ENCODE measurements around the gene ADAMTS12. TPM values are rescaled to one million over a fixed set of nuclear protein-coding genes. Genes with fewer than 3 reads are reported as not detected.

The ADAMTS12 gene
- total RNA-seq, 1 donor from 2014 or later: 10.4 TPM

- no peak for DNase-seq (ENCODE audit: low read depth, low spot score)
- Mint-ChIP-seq H3K4me1 (no peaks in the 10 kb centered on the region), H3K27ac (ENCODE audit: unreplicated experiment) (no peak overlapping the region), H3K27me3 (ENCODE audit: low read depth) (no peaks in the 10 kb centered on the region), H3K9me3 (no peaks in the 10 kb centered on the region), H3K4me3 (no peak overlapping the region), H3K36me3 (ENCODE audit: low read depth) (peaks cover 12% of the 10 kb centered on the region)
- no peak for TF ChIP-seq CTCF (conservative IDR thresholded peaks at IDR 0.05)
Measured at GRCh38 chr5:33679791-33680190, 212.0 kb downstream of the ADAMTS12 start.

- Mint-ChIP-seq H3K9me3 (no peaks in the 10 kb centered on the region), H3K27me3 (ENCODE audit: low read depth) (no peaks in the 10 kb centered on the region), H3K36me3 (ENCODE audit: low read depth) (peaks cover 8% of the 10 kb centered on the region), H3K4me1 (no peaks in the 10 kb centered on the region), H3K27ac (ENCODE audit: unreplicated experiment) (no peak overlapping the region), H3K4me3 (no peak overlapping the region)
- no peak for TF ChIP-seq CTCF (conservative IDR thresholded peaks at IDR 0.05)
- no peak for DNase-seq (ENCODE audit: low read depth, low spot score)
Measured at GRCh38 chr5:33675958-33676464, 215.8 kb downstream of the ADAMTS12 start.

- Mint-ChIP-seq H3K27ac (ENCODE audit: unreplicated experiment) (no peak overlapping the region), H3K4me1 (no peaks in the 10 kb centered on the region), H3K36me3 (ENCODE audit: low read depth) (no peaks in the 10 kb centered on the region), H3K4me3 (no peak overlapping the region), H3K27me3 (ENCODE audit: low read depth) (no peaks in the 10 kb centered on the region), H3K9me3 (no peaks in the 10 kb centered on the region)
- no peak for TF ChIP-seq CTCF (conservative IDR thresholded peaks at IDR 0.05)
- no peak for DNase-seq (ENCODE audit: low read depth, low spot score)
Measured at GRCh38 chr5:33671700-33672291, 220.0 kb downstream of the ADAMTS12 start.

DNA sequence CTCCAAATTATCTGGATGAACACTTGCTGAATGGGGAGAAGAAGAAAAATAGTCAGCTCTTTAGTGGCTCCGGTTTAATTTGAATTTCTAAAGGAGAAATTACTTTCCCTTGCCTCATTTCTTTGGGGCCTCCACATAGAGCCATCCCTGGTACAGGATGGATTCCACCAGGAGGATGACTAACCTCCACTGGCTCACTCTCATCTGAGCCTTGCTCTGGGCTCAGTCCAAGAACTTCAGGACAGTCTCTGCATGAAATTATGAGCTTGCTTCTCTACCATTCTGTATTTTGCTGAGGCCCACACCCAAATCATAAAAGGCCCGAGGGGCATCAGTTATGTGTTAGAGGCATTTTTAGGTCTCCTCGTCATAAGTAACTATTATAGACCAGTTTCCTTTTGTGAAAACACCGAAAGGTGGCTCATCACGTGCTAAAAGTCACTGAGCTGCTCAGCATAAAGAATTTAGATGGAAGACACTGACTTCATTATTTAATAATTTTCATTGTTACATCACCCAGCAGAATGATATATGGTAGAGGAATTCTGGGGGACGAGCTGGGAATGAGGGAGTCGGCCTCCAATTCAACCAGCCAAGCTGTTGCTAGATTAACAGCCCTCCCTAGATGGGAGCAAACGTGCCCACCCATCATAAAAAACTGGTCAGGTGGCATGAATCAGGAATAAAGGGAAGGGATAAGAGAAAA lies 228.9 kb downstream of the ADAMTS12 start:
- Mint-ChIP-seq H3K36me3 (ENCODE audit: low read depth) (peaks cover 5% of the 10 kb centered on the region), H3K4me1 (no peaks in the 10 kb centered on the region), H3K27ac (ENCODE audit: unreplicated experiment) (no peak overlapping the region), H3K27me3 (ENCODE audit: low read depth) (no peaks in the 10 kb centered on the region), H3K4me3 (no peak overlapping the region), H3K9me3 (no peaks in the 10 kb centered on the region)
- no peak for DNase-seq (ENCODE audit: low read depth, low spot score)
- no peak for TF ChIP-seq CTCF (conservative IDR thresholded peaks at IDR 0.05)

- Mint-ChIP-seq H3K4me1 (no peaks in the 10 kb centered on the region), H3K4me3 (no peak overlapping the region), H3K36me3 (ENCODE audit: low read depth) (peaks cover 5% of the 10 kb centered on the region), H3K27me3 (ENCODE audit: low read depth) (no peaks in the 10 kb centered on the region), H3K27ac (ENCODE audit: unreplicated experiment) (no peak overlapping the region), H3K9me3 (no peaks in the 10 kb centered on the region)
- TF ChIP-seq CTCF (conservative IDR thresholded peaks at IDR 0.05): no peak
- no peak for DNase-seq (ENCODE audit: low read depth, low spot score)
Measured at GRCh38 chr5:33659526-33660169, 232.1 kb downstream of the ADAMTS12 start.

Measured in neural crest cell (in vitro differentiated cells).